A673 (cell line): ENCODE data around the gene TUBA4B. TPM values are rescaled to one million over a fixed set of nuclear protein-coding genes. Genes with fewer than 3 reads are reported as not detected.
"Not testable (repeated sequence)": the region's sequence is repeated elsewhere in the genome, so short reads cannot be mapped to it uniquely, and the experiment has no call there.

Source experiments
- BruUV-seq: library from RNA; stranded (reverse); fragments of 400-500 nt; replicated peaks from 2 replicates; lab custom pipeline; 2021; lab: Mats Ljungman, UMichigan
- CTCF ChIA-PET: fragments of 300-600 bp; sonication (Branson Sonifier 250); formaldehyde crosslinking; loops from one replicate; lab custom pipeline; 2022; ENCODE audit warnings: antibody characterized with exemption; lab: Charles Lee
- POLR2A ChIA-PET: fragments of 300-600 bp; sonication (Branson Sonifier 250); formaldehyde crosslinking; loops from one replicate; lab custom pipeline; 2022; ENCODE audit warnings: antibody characterized with exemption; ENCODE audit not compliant: low non-redundant PET; lab: Charles Lee
- DNase-seq: peaks from one replicate; pipeline ENCODE4 v3.0.0-alpha.2; 2015; ENCODE audit warnings: low spot score
- H3K27ac ChIP-seq: fragments of 200-600 bp; sonication (generic); 2 replicates; pipeline ENCODE4 v1.5.1; 2016; ENCODE audit warnings: mixed run types, low read depth, mild to moderate bottlenecking, mixed read lengths, antibody characterized with exemption, low read length; ENCODE audit not compliant: poor library complexity, severe bottlenecking
- H3K27me3 ChIP-seq: fragments of 200-600 bp; sonication (generic); replicated peaks from 2 replicates; pipeline ENCODE4 v1.6.1; 2017; ENCODE audit warnings: mixed run types, low read depth, mild to moderate bottlenecking, mixed read lengths, antibody characterized with exemption, low read length; ENCODE audit not compliant: insufficient read depth, poor library complexity
- H3K36me3 ChIP-seq: fragments of 200-600 bp; sonication (generic); 2 replicates; pipeline ENCODE4 v1.6.1; 2016; ENCODE audit warnings: mixed run types, mild to moderate bottlenecking, mixed read lengths, antibody characterized with exemption, low read length; ENCODE audit not compliant: insufficient read depth, poor library complexity, severe bottlenecking
- H3K4me1 ChIP-seq: fragments of 200-600 bp; sonication (generic); 2 replicates; pipeline ENCODE4 v1.6.1; 2017; ENCODE audit warnings: mixed run types, mild to moderate bottlenecking, mixed read lengths, antibody characterized with exemption, low read length; ENCODE audit not compliant: insufficient read depth, poor library complexity, severe bottlenecking
- H3K4me3 ChIP-seq: fragments of 200-600 bp; sonication (generic); 2 replicates; pipeline ENCODE4 v1.5.1; 2016; ENCODE audit warnings: low read depth, mixed run types, mild to moderate bottlenecking, mixed read lengths, low read length; ENCODE audit not compliant: poor library complexity, severe bottlenecking
- H3K9me3 ChIP-seq: fragments of 200-600 bp; sonication (generic); 2 replicates; pipeline ENCODE4 v1.6.1; 2016; ENCODE audit warnings: mixed run types, low read depth, mild to moderate bottlenecking, mixed read lengths, antibody characterized with exemption, low read length; ENCODE audit not compliant: poor library complexity, severe bottlenecking
- CTCF ChIP-seq: fragments of 300-800, 200-600 bp; sonication (generic); conservative IDR thresholded peaks from 2 replicates; pipeline ENCODE4 v1.5.1; 2017; ENCODE audit warnings: low read depth, mild to moderate bottlenecking, antibody characterized with exemption, low read length, moderate library complexity, mixed read lengths
- EZH2 ChIP-seq: fragments of 200-600 bp; sonication (generic); IDR thresholded peaks from 2 replicates; pipeline ENCODE4 v1.6.1; 2017; ENCODE audit warnings: borderline replicate concordance, low read depth, mild to moderate bottlenecking, mixed read lengths, antibody characterized with exemption, low read length; ENCODE audit not compliant: poor library complexity, severe bottlenecking
- intact Hi-C: fragments of 100-400 bp; cut with micrococcal nuclease; formaldehyde crosslinking; loops from one replicate; pipeline ENCODE4 v1.10.0; 2022; ENCODE audit not compliant: unreplicated experiment
- total RNA-seq: library from RNA; stranded (reverse); gene quantifications from 2 replicates; pipeline ENCODE4 v1.2.3, GENCODE V29; 2021

TUBA4B gene
- total RNA-seq, 1 experiment from 2014 or later = not detected

- Histone ChIP-seq H3K4me1 (no peaks in the 10 kb centered on the region), H3K36me3 (no peaks in the 10 kb centered on the region), H3K27ac (no peak overlapping the region), H3K9me3 (no peaks in the 10 kb centered on the region), H3K27me3 (peaks cover 68% of the 10 kb centered on the region), H3K4me3 (no peak overlapping the region)
- TF ChIP-seq CTCF = no peak
- TF ChIP-seq EZH2 = no peak
- BruUV-seq = no TSS peak
- ChIA-PET POLR2A (no interaction called here), CTCF (no interaction called here)
- DNase-seq = peak; percentile 78
- intact Hi-C loops = no loop called here
Measured at GRCh38 chr2:219308142-219309101, 55.4 kb downstream of the TUBA4B start.

DNA sequence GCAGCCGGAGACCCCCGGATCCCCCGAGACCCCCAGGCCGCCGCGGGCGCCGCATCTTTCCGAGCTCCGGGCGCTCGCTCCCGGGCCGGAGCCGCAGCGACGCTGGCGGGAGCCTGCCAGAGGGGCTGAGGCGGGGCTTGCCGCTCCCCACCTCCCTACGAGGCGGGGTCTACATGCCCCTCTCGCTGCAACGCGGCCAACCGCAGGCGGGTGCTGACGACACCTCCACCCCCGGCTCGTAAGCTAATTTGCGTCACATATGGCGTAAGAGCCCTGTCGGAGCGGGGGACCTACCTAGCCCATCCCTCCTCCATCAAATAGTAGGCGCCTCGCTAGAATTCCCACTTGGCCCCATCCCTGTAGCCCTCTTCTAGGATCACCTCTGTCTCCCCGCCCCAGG, 56.2 kb downstream of the TUBA4B start, which contains the start of gene PTPRN:
PTPRN (minus strand) TSS at position 124 of the 400 bp plus-strand sequence; CDS start at position 55, 69 bp downstream.
- no TSS peak for BruUV-seq
- H3K36me3 ChIP-seq = no peaks in the 10 kb centered on the region
- peaks cover 59% of the 10 kb centered on the region for H3K27me3 ChIP-seq
- peak; percentile 29 for DNase-seq
- H3K4me1 ChIP-seq = no peaks in the 10 kb centered on the region
- POLR2A ChIA-PET = no interaction called here
- TF ChIP-seq CTCF (no peak), EZH2 (no peak)
- intact Hi-C loops = no loop called here
- CTCF ChIA-PET = no interaction called here
- no peak within 1 kb of the TSS for H3K4me3 ChIP-seq
- H3K27ac ChIP-seq = no peak within 1 kb of the TSS
- no peaks in the 10 kb centered on the region for H3K9me3 ChIP-seq

DNA sequence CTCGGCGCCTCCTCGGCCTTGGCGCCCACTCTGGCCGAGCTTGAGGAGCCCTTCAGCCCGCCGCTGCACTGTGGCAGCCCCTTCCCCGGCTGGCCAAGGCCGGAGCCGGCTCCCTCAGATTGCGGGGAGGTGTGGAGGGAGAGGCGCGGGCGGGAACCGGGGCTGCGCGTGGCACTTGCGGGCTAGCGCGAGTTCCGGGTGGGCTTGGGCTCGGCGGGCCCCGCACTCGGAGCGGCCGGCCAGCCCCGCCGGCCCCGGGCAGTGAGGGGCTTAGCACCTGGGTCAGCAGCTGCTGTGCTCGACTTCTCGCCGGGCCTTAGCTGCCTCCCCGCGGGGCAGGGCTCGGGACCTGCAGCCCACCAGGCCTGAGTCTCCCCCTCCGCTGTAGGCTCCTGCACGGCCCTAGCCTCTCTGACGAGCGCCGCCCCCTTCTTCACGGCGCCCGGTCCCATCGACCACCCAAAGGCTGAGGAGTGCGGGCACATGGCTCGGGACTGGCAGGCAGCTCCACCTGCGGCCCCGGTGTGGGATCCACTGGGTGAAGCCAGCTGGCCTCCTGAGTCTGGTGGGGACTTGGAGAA, 59.7 kb downstream of the TUBA4B start:
- H3K9me3 ChIP-seq, H3K36me3 ChIP-seq, H3K4me1 ChIP-seq, CTCF ChIA-PET, H3K4me3 ChIP-seq, DNase-seq, POLR2A ChIA-PET, intact Hi-C loops, BruUV-seq, H3K27ac ChIP-seq: not testable (repeated sequence)
- peaks cover 36% of the 10 kb centered on the region for H3K27me3 ChIP-seq
